RPMI8226 (cell line): ENCODE data around the gene CDH5.

Experiments used
- DNase-seq: peaks from one replicate; pipeline ENCODE4 v3.0.0-alpha.2; 2015

CDH5 gene

GRCh38 chr16:66375451-66375850, 9.0 kb downstream of the CDH5 start:
- DNase-seq = no peak

- DNase-seq = no peak
Observed at GRCh38 chr16:66376114-66376513, 9.6 kb downstream of the CDH5 start.

- DNase-seq = no peak
Observed at GRCh38 chr16:66376577-66377305, 10.2 kb downstream of the CDH5 start.

- DNase-seq = no peak
Observed at GRCh38 chr16:66377324-66377723, 10.8 kb downstream of the CDH5 start.

- no peak for DNase-seq
Observed at GRCh38 chr16:66378741-66379570, 12.5 kb downstream of the CDH5 start.

- no peak for DNase-seq
Observed at GRCh38 chr16:66379571-66379941, 13.1 kb downstream of the CDH5 start.

GRCh38 chr16:66380421-66380820, 13.9 kb downstream of the CDH5 start:
- DNase-seq = no peak

GRCh38 chr16:66381585-66382170, 15.2 kb downstream of the CDH5 start:
- no peak for DNase-seq

- no peak for DNase-seq
Observed at GRCh38 chr16:66382171-66382965, 15.9 kb downstream of the CDH5 start.

- DNase-seq = no peak
Observed at GRCh38 chr16:66382966-66383299, 16.4 kb downstream of the CDH5 start.

- no peak for DNase-seq
Observed at GRCh38 chr16:66383551-66383950, 17.1 kb downstream of the CDH5 start.

- DNase-seq = no peak
Observed at GRCh38 chr16:66385415-66385814, 18.9 kb downstream of the CDH5 start.

GRCh38 chr16:66386629-66387622, 20.4 kb downstream of the CDH5 start:
- no peak for DNase-seq

GRCh38 chr16:66387817-66388332, 21.4 kb downstream of the CDH5 start:
- DNase-seq = no peak

- no peak for DNase-seq
Observed at GRCh38 chr16:66388350-66389139, 22.1 kb downstream of the CDH5 start.

- no peak for DNase-seq
Observed at GRCh38 chr16:66389256-66390176, 23.0 kb downstream of the CDH5 start.

- no peak for DNase-seq
Observed at GRCh38 chr16:66390346-66391108, 24.0 kb downstream of the CDH5 start.

GRCh38 chr16:66391726-66392670, 25.5 kb downstream of the CDH5 start:
- DNase-seq = no peak
